ENCODE results near the gene B9D1. TPM values are rescaled to one million over a fixed set of nuclear protein-coding genes. Genes with fewer than 3 reads are reported as not detected.

The B9D1 gene, protein sequence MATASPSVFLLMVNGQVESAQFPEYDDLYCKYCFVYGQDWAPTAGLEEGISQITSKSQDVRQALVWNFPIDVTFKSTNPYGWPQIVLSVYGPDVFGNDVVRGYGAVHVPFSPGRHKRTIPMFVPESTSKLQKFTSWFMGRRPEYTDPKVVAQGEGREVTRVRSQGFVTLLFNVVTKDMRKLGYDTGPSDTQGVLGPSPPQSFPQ
- polyA plus RNA-seq (ENCODE audit: insufficient read length in 10 of 10): 1 to 10 TPM; 4.9 to 9.4 (median 5.6) TPM
- long read RNA-seq, donor 1, partial matches to known transcripts: 78 of 79 reads
- long read RNA-seq, donor 1, other reads (novel, unspliced or antisense): 0 of 79 reads
- long read RNA-seq, donor 2, partial matches to known transcripts: 13 of 15 reads
- long read RNA-seq, donor 2, other reads (novel, unspliced or antisense): 0 of 15 reads
- long read RNA-seq, donor 3: 0 reads
- long read RNA-seq, donor 4, partial matches to known transcripts: 0 of 4 reads
- long read RNA-seq, donor 4, other reads (novel, unspliced or antisense): 0 of 4 reads
- long read RNA-seq, donor 5, partial matches to known transcripts: 0 of 7 reads
- long read RNA-seq, donor 5, other reads (novel, unspliced or antisense): 0 of 7 reads
- long read RNA-seq, donor 6, partial matches to known transcripts: 0 of 2 reads
- long read RNA-seq, donor 6, other reads (novel, unspliced or antisense): 0 of 2 reads
- long read RNA-seq, donor 7, partial matches to known transcripts: 17 of 19 reads
- long read RNA-seq, donor 7, other reads (novel, unspliced or antisense): 0 of 19 reads
- long read RNA-seq, donor 8, partial matches to known transcripts: 0 of 2 reads
- long read RNA-seq, donor 8, other reads (novel, unspliced or antisense): 0 of 2 reads
- long read RNA-seq, donor 9: 0 reads

DNA sequence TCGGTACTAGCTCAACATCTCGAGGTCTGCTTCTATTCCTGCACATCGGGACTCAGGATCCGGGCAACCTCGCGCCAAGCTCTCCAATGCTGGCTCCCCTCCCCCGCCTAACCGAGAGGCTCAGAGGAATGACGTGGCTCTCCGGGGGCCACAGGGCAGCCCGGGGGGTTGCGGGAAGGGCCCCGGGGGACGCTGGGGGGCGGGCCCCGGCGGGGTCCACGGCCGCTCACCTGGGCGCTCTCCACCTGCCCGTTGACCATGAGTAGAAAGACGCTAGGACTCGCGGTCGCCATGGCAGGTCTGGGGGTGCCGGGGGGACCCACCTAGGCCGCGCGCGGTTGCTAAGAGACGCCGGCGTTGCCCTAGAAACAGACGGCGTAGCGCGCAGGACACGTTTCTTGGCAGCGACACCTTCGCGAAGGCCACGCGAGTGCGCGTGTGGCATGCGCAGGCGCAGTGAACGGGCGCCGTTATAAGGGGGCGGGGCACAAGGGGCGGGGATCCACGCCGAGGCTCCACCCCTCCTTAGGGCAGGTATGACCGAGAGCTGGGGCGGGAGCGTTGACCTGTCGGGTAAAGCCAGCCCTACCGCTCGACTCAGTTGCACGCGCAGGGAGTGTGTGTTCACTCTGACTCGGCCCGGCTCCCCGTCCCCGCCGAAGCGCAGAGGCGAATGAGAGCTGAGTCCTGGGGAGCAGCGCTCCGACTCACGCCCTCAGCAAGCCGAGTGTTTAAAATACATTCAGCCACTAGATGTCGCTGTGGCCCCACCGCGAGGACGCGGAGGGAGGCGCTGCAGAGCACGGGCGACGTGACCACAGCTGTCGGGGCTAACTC is at the start of gene B9D1:
TSS of gene B9D1 (minus strand) at position 447 of the 837 bp plus-strand sequence. CDS start at position 293, 154 bp downstream.
- peak; percentile 92 to 98 (median 96) for DNase-seq

DNA sequence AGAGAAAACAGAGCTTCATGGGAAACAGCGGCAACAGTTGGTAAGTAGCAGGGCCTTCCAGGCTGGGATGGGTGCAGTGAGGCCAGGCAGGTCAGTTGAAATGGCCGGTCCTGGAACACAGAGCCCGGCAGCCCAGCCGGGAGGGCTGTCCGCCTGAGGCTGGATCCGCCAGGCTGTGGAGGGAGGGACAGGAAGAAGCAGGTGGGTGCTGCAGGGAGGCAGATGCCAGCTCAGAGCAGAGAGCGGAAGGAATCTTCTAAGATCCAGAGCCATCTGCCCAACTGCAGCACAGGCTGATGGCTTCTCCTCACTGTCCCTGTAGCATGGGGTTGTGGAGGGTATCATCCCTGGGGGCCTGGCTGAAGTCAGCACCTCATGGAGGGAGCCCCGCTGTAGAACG is 49.1 kb upstream of the B9D1 start:
- DNase-seq: peak in 1 of 3 donors; percentile 56

DNA sequence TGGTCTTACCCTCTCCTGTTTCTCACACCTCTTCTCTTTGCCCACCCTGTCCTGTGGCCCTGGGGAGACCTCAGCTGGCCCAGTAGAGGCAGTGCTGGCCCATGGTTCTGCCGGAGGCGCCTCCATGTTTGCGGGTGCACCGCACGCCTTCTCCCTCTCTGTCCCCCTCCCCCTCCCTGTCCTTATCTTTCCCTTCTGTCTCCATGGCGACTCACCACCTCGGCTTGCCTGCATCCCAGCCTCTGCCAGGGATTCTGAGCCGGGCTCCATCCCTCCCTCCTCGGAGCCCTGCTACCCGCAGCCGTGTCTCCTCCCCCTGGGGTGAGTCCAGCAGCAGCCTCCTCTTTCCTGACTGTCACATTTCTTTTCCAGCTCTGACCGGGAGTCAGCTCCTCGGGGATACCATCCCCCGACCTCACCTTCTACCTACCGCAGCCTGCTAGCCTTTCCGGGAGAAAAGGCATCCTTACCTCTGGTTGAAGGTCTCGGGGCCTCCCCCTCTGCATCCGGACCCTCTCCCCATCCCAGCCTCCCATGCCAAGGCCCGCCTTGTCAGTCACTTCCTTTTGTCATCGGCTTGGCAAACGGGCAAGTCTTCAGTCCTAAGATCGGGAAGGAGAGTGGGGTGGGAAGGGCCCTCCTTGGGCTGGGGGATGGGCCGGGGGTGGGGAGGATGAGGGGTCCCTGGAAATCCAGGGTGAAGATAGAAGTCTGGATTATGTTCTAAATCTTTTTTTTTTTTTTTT is 48.5 kb upstream of the B9D1 start, which contains the start of gene RNF112:
TSS of gene RNF112 (plus strand) at position 358 of the 746 bp plus-strand sequence. CDS start at position 535, 177 bp downstream.
- peak in 2 of 3 donors; percentile 41 to 74 for DNase-seq

DNA sequence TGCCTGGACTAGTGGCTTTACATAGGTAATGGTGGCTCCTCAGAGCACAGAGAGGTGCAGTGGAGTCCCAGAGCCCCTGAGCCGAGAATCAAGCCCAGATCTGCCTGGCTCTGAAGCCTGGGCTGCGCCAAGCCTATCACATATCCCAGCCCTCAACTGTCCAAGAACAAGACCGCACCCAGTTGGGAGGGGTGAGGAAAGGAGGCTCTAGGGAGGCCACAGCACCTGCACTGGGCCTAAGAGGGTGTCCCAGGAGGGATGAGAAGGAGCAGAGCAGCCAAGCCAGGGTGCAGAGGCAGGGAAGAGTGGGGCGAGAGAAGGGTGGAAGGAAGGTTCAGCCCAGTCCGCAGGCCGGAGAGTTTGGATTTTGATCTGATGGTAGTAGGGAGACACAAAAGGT is 47.6 kb upstream of the B9D1 start:
- no peak for DNase-seq

DNA sequence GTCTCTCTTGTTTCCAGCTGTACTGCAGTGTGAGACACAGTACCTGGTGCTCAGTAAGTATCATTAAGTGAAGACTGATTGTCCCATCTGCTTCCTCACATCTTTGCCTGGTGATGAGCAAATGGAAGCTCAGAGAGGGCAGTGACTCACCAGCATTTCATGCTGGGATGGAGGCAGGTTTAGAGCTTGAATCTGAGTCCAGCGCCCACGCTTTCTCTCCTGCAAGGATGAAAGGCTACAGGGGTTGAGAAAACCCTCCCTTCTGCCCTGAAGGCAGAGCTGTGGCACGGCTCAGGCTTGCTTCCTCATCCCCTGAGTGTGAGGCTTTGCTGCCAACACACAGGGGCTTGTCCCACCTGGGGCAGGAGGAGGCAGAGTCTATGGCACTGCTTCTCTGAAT is 47.0 kb upstream of the B9D1 start:
- DNase-seq: no peak

DNA sequence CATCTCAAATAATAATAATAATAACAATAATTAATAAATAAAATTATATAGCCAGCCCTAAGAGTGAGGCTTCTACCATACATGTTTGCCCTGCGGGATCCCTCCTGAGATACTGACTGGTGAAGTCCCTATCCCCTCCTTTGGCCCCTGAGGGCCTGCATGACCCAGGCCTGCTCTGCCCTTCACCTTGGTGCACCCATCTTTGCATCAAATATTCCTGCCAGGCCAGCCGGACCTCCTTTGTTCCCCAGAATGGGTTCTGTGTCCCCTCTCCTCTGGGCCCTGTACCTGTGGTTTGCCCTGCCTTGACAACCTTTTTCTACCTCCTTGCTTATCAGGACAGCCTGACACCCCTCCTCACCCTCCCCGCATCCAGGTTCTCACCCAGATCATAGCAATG is 46.5 kb upstream of the B9D1 start:
- no peak for DNase-seq

DNA sequence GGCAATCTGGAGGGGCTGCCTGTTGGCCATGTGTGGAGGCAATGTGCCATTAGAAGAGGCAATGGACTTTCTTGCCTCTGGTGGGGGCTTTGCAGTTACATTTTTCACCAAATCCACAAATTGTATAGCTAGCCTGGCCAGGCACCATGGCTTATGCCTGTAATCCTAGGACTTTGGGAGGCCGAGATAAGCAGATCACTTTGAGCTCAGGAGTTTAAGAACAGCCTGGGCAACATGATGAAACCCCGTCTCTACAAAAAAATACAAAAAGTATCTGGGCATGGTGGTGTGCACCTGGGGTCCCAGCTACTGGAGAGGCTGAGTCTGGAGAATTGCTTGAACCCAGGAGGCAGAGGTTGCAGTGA is 45.8 kb upstream of the B9D1 start:
- no peak for DNase-seq

DNA sequence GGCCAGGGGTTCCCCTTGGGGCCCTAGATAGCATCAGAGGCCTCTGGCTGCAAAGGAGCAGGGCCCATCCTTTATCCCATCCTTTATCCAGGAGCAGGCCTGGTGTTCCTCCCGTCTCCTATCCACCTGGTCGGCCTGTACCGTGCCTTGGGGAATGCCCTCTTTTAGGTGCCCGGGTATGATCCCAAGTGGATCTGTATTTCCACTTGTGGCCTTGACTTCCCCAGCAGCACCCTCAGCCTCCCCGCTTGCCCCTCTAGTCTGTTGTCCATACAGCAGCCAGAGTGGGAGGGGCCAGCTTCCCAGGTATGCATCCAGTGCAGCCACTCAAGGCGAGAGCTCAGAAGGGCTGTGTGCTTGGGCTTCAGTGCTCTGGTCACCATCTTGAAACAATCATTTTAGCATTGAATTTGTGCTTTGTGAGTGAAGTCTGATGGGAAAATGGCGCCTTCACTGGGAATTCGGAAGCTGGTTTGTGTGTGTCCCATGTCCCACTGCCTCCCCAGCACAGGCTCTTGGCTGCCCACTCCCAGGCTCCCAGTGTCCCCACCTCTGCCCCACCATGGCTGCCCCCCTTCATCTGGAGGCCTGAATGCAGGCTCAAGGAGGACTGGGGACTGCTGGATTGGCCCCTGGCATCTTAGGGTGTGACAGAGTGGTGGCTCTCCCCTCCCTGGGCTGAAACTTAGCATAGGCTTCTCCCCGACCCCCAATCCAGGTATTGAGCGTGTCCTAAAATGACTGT is 45.2 kb upstream of the B9D1 start:
- DNase-seq: no peak

DNA sequence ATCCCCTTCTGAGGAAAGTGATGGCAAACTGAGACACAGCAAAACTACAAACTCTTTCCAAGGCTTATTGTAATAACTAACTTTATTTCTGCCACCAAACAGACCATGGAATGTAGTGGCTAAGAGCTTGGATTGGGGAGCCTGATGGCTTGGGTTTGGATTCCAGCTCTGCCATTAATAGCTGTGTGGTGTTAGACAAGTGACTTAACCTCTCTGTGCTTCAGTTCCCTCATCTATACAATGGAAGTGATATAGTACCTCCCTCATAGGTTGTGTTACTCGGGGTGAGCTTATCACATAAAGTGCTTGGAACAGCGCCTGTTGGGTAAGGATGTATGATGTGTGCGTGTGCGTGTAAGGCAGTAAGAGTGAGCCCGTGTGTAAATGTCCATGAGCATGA is 42.6 kb upstream of the B9D1 start:
- DNase-seq: no peak

DNA sequence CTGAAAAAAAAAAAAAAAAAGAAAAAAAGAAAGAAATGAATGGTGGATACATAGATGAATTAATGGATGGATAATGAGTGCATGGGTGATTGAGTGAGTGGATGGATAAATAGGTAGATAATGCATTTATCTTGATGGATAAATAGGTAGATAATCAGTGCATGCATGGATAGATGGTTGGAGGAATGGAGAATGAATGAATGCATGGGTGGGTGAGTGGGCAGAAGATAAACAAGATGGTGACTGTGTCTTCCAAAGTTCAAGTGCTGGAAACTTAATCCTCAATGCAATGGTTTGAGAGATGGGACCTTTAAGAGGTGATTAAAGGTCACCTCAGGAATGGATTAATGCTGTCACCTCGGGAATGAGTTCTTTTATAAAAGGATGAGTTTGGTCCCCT is 41.7 kb upstream of the B9D1 start:
- DNase-seq: no peak

DNA sequence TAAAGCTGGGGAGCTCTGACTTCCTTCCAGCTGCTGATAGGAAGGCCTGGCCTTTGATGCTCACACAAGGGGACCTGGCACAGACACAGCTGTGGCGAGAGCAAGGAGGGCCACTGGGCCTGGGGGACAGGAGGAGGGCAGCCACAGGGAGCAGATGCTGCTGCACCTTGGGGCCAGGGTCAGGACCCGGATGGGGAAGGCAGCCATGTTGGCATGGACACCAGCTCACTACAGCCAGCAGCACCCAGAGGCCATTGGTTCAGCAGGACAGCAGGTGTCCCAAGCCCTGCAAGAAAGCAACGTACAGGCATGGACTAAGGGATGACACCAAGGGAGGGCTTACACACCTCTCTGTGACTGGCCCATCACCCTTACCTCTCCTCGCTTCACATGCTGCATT is 40.5 kb upstream of the B9D1 start:
- DNase-seq: no peak

DNA sequence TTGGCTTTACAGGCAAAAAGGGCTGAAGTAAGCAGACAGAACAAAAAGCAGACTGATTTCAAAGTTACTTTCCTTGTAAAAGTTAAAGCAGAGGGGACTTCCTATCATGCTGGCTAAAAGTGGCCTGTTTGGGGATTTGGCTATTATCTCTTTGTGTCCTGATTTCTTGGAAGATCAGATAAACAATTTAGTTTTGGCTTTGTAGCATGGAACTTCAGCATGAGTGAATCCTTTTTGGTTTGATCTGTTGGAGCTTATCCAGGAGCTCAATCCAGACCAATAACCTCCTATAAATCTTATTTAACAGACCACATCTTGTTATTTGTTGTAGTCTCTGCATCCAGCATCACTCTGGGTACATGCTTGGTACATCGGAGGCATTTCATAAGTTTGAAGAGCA is 39.6 kb upstream of the B9D1 start:
- no peak for DNase-seq

DNA sequence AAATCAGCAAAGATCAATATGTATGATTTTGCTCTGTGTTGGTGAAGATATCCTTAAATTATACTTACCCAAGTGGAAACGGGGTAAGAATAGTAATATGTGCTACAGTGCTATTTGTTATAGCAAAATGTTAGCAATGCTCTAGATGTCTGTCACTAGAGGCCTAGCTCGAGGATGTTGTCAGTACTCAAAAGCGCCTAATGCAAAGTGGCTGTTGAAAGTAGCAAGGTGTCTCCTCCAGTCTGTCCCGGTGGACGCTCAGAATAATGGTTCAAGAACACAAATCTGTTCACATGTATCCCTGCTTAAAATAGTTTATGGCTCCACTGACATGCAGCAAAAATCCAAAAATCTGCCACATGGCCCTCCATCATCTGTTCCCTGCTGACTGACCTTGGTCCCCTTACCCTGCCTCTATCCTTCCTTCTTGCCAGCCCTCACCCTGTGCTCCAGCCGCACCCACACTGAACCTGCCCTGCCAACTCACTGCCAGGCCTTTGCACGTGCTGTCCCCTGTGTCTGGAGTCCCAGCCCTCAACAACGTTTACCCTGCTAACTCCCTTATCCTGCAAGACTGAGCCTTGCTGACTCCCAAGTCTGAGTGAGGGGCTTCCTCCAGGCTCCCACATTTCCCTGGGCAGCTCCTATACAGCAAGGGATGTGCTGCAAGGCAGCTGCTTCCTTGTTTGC is 38.9 kb upstream of the B9D1 start:
- no peak for DNase-seq

DNA sequence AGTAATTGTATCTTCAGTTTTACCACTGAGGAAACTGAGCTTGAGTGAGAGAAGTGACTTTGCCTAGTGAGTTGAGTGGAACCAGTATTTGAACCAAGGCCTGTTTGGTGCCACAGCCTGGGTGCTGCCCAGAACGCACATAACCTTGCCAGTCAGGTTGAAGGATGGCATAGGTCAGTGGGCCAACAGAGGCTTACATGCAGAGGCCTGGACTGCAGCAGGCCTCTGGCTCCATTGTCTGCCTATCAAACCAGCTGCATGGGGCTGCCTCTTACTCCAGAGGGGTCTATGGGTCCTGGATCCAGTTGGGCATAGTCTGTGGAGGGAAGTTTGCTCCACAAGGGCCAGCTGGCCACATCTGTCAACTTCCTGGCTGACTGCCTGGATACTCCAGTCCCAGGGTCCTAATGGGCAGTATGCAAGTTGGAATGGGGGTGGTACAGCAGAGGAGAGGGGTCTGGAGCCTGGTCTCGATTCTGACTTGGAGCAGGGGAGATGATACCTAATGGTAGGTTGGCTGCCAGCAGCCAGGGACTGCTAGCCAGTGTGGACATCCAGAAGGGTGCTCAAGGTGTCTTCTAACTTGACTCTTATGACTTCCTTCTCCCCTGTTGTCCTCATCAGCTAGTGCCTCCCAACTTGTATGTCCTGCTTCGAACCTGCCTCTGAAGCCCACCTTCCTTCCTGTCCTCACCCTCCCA is 37.4 kb upstream of the B9D1 start:
- DNase-seq: peak in 1 of 3 donors; percentile 78

DNA sequence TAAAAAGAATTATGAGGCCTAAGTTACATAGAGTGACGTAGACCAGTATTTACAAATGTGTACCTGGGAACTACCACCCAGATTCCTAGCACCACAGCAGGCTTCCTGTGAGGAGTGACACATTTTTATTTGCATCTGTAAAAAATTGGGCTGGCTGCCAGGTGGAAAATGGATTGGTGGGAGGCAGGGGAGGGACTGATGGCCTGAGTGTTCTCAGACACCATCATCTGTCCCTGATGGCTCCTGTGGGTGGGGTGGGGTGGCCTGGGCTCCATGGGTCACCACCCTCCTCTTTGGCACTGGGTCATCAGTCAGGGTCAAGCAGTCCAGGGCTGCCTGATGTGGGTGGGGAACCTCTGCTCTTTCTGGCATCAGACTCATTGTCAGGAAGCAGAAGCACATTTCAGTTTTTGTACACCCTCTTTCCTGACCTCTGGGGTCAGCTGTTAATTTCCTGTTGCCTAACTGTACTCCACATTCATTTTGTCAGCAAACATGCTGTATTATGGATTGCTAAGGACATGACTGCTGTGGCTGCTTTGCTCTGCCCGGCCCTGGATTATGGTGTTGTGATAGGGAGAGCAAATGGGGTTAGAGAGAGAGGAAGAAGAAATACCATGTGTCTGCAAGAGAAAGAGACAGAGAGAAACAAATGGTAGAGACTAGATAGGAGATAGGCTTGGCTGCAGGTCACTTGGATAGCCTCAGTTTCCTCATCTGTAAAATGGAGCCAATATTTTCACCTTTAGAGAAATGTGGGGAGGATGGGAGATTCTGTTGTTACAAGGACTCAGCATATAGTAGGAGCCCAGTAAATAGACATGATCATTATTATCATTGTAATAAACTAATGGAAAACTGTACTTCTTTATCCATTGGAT is 36.0 kb upstream of the B9D1 start:
- DNase-seq: peak in 1 of 3 donors; percentile 56

DNA sequence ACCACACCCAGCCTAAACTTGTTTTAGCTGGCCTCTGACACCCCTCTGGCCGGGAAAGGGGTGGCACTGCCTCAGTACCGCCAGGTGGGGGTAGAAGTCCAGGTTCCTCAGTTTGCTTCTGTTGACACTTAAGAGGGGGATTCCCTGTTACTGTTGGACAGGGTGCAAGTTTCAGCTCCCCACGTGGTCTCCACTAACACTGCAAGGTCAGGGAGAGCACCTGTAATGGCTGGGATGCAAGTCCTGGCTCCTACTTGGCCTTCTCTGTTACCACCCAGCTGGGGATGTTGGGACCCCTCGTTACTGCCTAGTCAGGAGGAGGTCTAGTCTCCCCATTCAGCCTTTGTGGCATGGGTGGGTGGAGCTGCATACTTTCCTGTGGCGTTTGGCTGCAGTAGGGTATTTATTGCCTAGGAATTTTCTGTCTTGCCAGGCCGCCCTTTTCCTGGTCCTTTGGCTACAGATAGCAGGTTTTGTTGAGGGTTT is 35.1 kb upstream of the B9D1 start:
- no peak for DNase-seq

DNA sequence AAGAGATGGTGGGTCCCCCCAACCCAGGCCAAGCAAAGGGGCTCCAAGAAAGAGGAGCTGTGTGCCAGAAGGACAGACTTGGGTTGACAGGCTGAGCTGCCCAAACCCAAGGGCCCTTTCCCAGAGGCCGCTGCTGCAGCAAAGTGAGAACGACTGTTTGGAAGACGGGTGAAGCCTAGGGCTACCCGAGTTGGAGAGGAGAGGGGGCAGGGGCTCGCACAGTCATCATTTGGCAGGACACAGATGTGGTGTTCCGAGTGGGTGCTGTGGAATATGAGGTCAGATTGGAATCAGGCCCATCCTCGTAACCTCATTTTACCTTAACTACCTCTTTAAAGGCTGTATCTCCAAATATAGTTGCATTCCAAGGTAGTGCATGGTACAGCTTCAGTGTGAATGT is 29.8 kb upstream of the B9D1 start:
- DNase-seq: no peak

DNA sequence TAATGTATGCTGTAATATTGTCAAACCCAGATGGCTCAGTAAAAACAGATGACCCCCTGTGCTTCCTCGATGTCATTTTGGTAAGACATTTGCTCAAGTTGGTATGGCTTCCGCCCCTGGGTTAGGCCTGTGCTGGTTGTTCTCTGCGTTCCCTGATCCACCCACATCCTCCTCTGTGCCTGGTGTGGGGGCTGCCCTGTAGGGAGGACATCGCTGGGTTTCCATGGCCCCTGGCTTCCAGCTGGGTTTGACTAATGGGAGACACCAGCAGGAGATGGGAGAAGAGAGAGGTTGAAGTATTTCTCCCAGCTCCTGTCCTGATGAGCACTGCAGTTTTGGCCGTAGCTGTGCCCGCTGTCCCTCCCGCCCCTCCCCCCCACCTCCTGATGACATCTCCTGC is 28.9 kb upstream of the B9D1 start:
- DNase-seq: no peak
